GM13977 (cell line): ENCODE measurements around the gene SLC16A7.

Experiments
- DNase-seq: peaks from one replicate; pipeline ENCODE4 v3.0.0; 2012; ENCODE audit warnings: low spot score
- in situ Hi-C: fragments of 300-500 bp; cut with MboI; formaldehyde crosslinking; loops from one replicate; pipeline ENCODE4 v1.12.0; 2022; ENCODE audit warnings: low sequenced_read_pairs, low pct_unique_long_range_greater_than_20kb, mixed read lengths, inconsistent platforms; ENCODE audit not compliant: unreplicated experiment
- TF ChIP-seq, protein P1 (sequence below): IDR thresholded peaks from 2 replicates; pipeline ENCODE4 v1.5.1; 2012; ENCODE audit warnings: mild to moderate bottlenecking, control low read depth; ENCODE audit not compliant: insufficient read depth; ENCODE audit errors: extremely low read depth, missing control alignments

Gene SLC16A7

DNA sequence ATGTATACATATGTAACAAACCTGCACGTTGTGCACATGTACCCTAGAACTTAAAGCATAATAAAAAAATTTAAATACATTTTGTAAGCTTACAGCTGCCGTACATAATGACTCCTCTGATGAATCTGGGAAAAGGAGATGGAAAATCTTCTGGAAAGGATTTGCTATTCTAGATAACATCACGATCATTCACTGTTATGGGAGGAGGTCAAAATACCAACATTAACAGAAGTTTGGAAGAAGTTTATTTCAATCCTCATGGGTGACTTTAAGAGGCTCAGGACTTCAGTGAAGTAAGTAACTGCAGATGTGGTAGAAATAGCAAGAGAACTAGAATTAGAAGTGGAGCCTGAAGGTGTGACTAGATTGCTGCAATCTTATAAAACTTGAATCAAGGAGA, 172.2 kb downstream of the SLC16A7 start:
- in situ Hi-C loops = no loop called here
- DNase-seq = no peak
- TF ChIP-seq, protein P1, sequence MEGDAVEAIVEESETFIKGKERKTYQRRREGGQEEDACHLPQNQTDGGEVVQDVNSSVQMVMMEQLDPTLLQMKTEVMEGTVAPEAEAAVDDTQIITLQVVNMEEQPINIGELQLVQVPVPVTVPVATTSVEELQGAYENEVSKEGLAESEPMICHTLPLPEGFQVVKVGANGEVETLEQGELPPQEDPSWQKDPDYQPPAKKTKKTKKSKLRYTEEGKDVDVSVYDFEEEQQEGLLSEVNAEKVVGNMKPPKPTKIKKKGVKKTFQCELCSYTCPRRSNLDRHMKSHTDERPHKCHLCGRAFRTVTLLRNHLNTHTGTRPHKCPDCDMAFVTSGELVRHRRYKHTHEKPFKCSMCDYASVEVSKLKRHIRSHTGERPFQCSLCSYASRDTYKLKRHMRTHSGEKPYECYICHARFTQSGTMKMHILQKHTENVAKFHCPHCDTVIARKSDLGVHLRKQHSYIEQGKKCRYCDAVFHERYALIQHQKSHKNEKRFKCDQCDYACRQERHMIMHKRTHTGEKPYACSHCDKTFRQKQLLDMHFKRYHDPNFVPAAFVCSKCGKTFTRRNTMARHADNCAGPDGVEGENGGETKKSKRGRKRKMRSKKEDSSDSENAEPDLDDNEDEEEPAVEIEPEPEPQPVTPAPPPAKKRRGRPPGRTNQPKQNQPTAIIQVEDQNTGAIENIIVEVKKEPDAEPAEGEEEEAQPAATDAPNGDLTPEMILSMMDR = no peak

DNA sequence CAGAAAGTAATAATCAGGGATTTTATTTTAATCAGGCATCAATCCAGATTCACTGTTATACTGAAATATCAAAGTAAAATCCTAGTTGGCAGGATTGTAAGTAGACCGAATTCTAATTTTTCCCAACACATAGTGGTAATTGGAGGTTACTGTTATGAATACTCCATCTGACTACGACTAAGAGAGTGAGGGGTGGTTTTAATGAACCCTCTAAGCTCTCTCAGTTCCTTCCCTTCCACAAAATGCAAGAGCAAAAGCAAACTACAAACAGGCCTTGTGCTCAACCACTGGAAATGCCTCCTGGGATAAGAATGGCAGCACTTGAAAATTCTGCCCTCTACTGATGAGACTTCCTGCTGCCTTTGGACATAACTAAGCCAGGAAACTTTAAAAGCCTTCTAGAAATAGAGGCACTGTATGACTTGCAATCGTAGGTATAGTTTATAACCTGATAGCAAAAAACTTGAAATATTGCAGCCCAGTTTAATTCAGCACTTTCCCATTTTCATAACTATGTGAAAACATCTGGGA, 184.8 kb downstream of the SLC16A7 start:
- no peak for DNase-seq
- in situ Hi-C loops = no loop called here
- TF ChIP-seq, protein P1 = peak; percentile 21

- TF ChIP-seq, protein P1 = no peak
- DNase-seq = no peak
- in situ Hi-C loops = no loop called here
These were observed 191.8 kb downstream of the SLC16A7 start for GRCh38 chr12:59787610-59788009.

DNA sequence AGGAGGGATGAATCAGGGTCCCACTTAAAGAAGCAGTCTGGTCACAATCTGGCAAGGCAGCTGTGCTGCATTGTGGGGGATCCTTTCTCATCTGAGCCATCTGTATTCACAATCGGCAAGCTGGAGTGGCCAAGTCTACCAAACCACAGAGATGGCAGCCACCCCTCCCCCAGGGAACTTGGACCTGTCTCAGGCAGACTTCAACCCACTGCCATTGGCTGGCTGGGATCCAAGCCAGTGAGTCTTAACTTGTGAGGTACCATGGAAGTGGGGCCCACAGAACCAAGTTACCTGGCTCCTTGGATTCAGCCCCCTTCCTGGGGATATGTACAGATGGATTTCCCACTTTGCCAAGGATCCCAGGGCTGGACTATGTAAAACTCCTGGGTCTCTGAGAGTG, 196.8 kb downstream of the SLC16A7 start:
- no peak for DNase-seq
- TF ChIP-seq, protein P1 = no peak
- in situ Hi-C loops = no loop called here

GRCh38 chr12:59803735-59804134, 207.9 kb downstream of the SLC16A7 start:
- TF ChIP-seq, protein P1 = no peak
- DNase-seq = no peak
- in situ Hi-C loops = loop anchor here (25.0 kb wide), 1 partner anchor 391 kb away; no protein-coding TSS in a partner anchor

DNA sequence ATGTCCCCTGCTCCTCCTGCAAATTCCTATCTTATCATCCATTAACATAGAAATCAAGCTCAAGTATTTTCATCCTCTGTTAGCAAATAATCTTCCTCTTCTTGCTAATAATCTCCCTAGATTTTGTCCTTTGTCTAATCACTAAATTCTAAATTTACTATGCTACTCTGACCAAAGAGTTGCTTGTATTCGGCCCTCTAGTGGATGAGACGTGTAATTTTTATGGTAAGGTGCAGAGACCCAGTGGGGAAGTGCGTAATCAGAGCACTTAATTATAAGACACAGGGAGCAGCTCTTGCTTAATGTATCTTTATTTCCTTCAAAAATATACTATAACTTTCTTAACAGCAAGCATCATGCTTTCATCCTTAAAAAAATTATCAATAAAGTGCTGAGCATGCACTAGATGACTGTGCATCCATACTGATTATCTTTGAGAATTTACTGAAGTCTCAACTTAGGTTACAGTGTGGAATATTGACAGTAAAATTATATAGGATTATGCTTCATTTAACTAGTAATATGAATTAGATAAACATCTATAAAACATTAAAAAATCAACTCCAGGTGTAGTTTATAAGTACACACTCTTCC, 212.6 kb downstream of the SLC16A7 start:
- peak; percentile 45 for DNase-seq
- TF ChIP-seq, protein P1 = peak; percentile 68
- in situ Hi-C loops = loop anchor here (25.0 kb wide), 1 partner anchor 396 kb away; no protein-coding TSS in a partner anchor
